Vagina (tissue), 2 donors: ENCODE results near the gene CXCL10.

Experiments
- CTCF ChIP-seq, 3 experiments: fragments of 450-650 bp in 2 of 3; fragments of 200-600 bp in 1 of 3; sonication (generic) in 1 of 3; IDR thresholded peaks; one replicate each; pipeline ENCODE4 v1.5.1; 2017 to 2019; ENCODE audit warnings: antibody characterized with exemption in 3 of 3, mild to moderate bottlenecking in 2 of 3, moderate library complexity in 2 of 3
- POLR2A ChIP-seq, 2 donors: fragments of 450-650 bp; IDR thresholded peaks; one replicate each; pipeline ENCODE4 v1.6.1; 2017; ENCODE audit warnings: antibody characterized with exemption in 2 of 2, mild to moderate bottlenecking in 2 of 2, moderate library complexity in 2 of 2
- POLR2AphosphoS5 ChIP-seq, 2 donors: sonication (generic); formaldehyde crosslinking; IDR thresholded peaks; one replicate each; pipeline ENCODE4 v1.9.0; 2017; ENCODE audit warnings: antibody characterized with exemption in 2 of 2, mild to moderate bottlenecking in 2 of 2, low read depth in 1 of 2; ENCODE audit not compliant: insufficient read depth in 1 of 2

GRCh38 chr4:76000279-76000678, 23.0 kb downstream of the CXCL10 start:
- TF ChIP-seq CTCF (IDR thresholded peaks at IDR 0.05) = no peak
- no peak for TF ChIP-seq POLR2A (IDR thresholded peaks at IDR 0.05)
- no peak for TF ChIP-seq POLR2AphosphoS5 (IDR thresholded peaks at IDR 0.05; ENCODE audit: insufficient read depth in 1 of 2, low read depth in 1 of 2)
